ENCODE measurements around the gene WNT7B. TPM values are rescaled to one million over a fixed set of nuclear protein-coding genes. Genes with fewer than 3 reads are reported as not detected.

WNT7B gene
- total and polyA plus RNA-seq, 2 of the 8 experiments (the other 6 are each of a cell fraction or from before 2014, with no cell fraction given), result 0.14 to 0.24 TPM

DNA sequence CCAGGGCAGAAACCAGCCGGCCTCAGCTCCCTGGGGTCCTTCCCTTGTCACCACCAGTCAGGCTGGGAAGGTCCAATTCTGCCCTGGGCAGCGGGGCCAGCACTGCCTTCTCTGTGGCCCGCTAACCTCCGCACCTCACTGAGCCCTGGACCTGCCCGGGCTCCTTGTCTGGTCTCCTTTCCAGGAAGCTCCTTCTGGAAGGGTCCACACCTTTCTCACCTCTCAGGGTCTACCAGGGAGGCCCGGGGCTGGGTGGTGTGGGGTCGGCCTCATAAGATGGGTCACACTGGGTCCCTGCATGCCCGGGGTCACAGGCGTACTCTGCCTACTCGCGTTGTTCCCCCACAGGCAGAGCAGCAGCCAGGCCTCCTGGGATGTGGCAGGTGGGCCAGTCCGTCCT, 69.0 kb downstream of the WNT7B start:
- H2BK5ac ChIP-seq (ENCODE audit: low read depth, low read length), result no peak overlapping the region
- no peaks in the 10 kb centered on the region for H3K23me2 ChIP-seq (ENCODE audit: low read depth, low read length)
- no peaks in the 10 kb centered on the region for H4K20me1 ChIP-seq (replicated peaks in 1 of 2; ENCODE audit: control insufficient read depth in 1 of 2, insufficient read depth in 2 of 2, low read length in 2 of 2)
- no peak overlapping the region for H3K4me3 ChIP-seq (ENCODE audit: extremely low read depth in 1 of 4, insufficient read depth in 2 of 4, low read depth in 3 of 4, low read length in 4 of 4)
- no peak for FAIRE-seq
- no peak overlapping the region for H4K8ac ChIP-seq (ENCODE audit: extremely low read depth, insufficient read depth, low read length)
- H3K14ac ChIP-seq (ENCODE audit: insufficient read length), result no peak overlapping the region
- H2AFZ ChIP-seq (ENCODE audit: low read length), result no peak overlapping the region
- H3K56ac ChIP-seq (replicated peaks; ENCODE audit: insufficient read length, low read depth, low read length), result no peak overlapping the region
- H3K27ac ChIP-seq (ENCODE audit: low read depth, low read length), result no peak overlapping the region
- no peak for DNase-seq (ENCODE audit: low read depth in 1 of 2, low spot score in 2 of 2)
- H3K4ac ChIP-seq (replicated peaks; ENCODE audit: insufficient read length, low read depth, low read length), result no peak overlapping the region
- no peaks in the 10 kb centered on the region for H3K79me1 ChIP-seq (ENCODE audit: low read depth, low read length)
- H3K23ac ChIP-seq (ENCODE audit: insufficient read length), result no peak overlapping the region
- H3K4me2 ChIP-seq (ENCODE audit: insufficient read depth in 1 of 2, low read depth in 2 of 2, low read length in 2 of 2), result no peak overlapping the region
- H2BK12ac ChIP-seq (ENCODE audit: low read depth, low read length), result no peak overlapping the region
- H2BK20ac ChIP-seq (ENCODE audit: low read length), result no peak overlapping the region
- WGBS, 2 experiments (ENCODE audit: extremely low coverage in 1 of 2, insufficient coverage in 1 of 2, insufficient read length in 1 of 2, insufficient replicate concordance in 2 of 2, low coverage in 1 of 2, low lambda C conversion rate in 2 of 2, missing lambda C conversion rate in 1 of 2), result 89% methylated on average over 11 of the region's 12 CpGs; no CpG with 5 or more reads in 1 of the 2 experiments
- peaks cover 0 to 3% (median 0%) of the 10 kb centered on the region in 4 experiments; a peak in 2 of 7 replicates for H3K4me1 ChIP-seq (replicated peaks in 1 of 4; ENCODE audit: control insufficient read depth in 3 of 4, insufficient read depth in 4 of 4, low read length in 3 of 4)
- ChIA-PET POLR2A (ENCODE audit: partially characterized antibody) (no interaction called here), CTCF (ENCODE audit: partially characterized antibody) (interaction anchor here (0.7 to 4.4 kb wide), 2 partner anchors 11 to 44 kb away, joined by 3 to 21 read pairs; no protein-coding TSS in a partner anchor)
- H3K27me3 ChIP-seq (replicated peaks in 1 of 4; ENCODE audit: control insufficient read depth in 3 of 4, extremely low read depth in 1 of 4, insufficient read depth in 3 of 4, low read length in 3 of 4), result no peaks in the 10 kb centered on the region; a peak in 1 of 7 replicates
- H4K91ac ChIP-seq (replicated peaks; ENCODE audit: insufficient read length, low read length), result no peak overlapping the region
- H2BK15ac ChIP-seq (ENCODE audit: low read length), result no peak overlapping the region
- H2AK5ac ChIP-seq (ENCODE audit: low read depth, low read length), result no peak overlapping the region
- no peak overlapping the region for H3K9ac ChIP-seq (replicated peaks in 1 of 4; ENCODE audit: extremely low read depth in 1 of 4, low read depth in 3 of 4, low read length in 3 of 4)
- H3K18ac ChIP-seq (ENCODE audit: extremely low read depth, low read length), result no peak overlapping the region; the same call in 1 of the 2 replicates
- no peaks in the 10 kb centered on the region for H3K36me3 ChIP-seq (ENCODE audit: control insufficient read depth in 2 of 4, insufficient read depth in 4 of 4, low read length in 3 of 4)
- H3K9me3 ChIP-seq (ENCODE audit: insufficient read depth in 2 of 2, low read depth in 1 of 2, low read length in 1 of 2), result no peaks in the 10 kb centered on the region
- no peak overlapping the region for H4K5ac ChIP-seq (ENCODE audit: insufficient read length, low read depth, low read length)
- H2BK120ac ChIP-seq (replicated peaks; ENCODE audit: low read depth, low read length), result no peak overlapping the region
- no peaks in the 10 kb centered on the region for H3K79me2 ChIP-seq (ENCODE audit: control insufficient read depth in 1 of 2, insufficient read depth in 2 of 2, low read length in 2 of 2)
- TF ChIP-seq POU5F1 (IDR thresholded peaks at IDR 0.05; ENCODE audit: low read depth, low read length), result no peak
- no peak for TF ChIP-seq ASH2L (IDR thresholded peaks at IDR 0.05; ENCODE audit: low read length)
